Heart left ventricle (tissue), 16 donors: ENCODE results near the gene FAM83E. TPM values are rescaled to one million over a fixed set of nuclear protein-coding genes. Genes with fewer than 3 reads are reported as not detected.

Experiments used
- ATAC-seq, 4 donors: fragments of 200-7000 bp; cut with Tn5 transposase; one replicate each; pipeline ENCODE4 v1.9.1; 2020 to 2022; ENCODE audit warnings: moderate library complexity in 4 of 4, mild to moderate bottlenecking in 3 of 4, moderate number of reproducible peaks in 1 of 4
- DNase-seq, 5 donors: peaks; one replicate each; pipeline ENCODE4 v3.0.0-alpha.2; 2020
- H3K27ac ChIP-seq, 12 donors: fragments of 200-600 bp; sonication (generic) in 4 of 12; one replicate each; pipeline versions ENCODE4 v1.5.0 to v1.8.0; 2016 to 2022; ENCODE audit warnings: mild to moderate bottlenecking in 2 of 12
- H3K27me3 ChIP-seq, 9 donors: fragments of 200-600 bp; sonication (generic) in 2 of 9; one replicate each; pipeline versions ENCODE4 v1.5.1 to v1.8.0; 2016 to 2022; ENCODE audit warnings: mild to moderate bottlenecking in 3 of 9
- H3K36me3 ChIP-seq, 9 donors: fragments of 200-600 bp; sonication (generic) in 2 of 9; one replicate each; pipeline versions ENCODE4 v1.5.0 to v1.8.0; 2018 to 2022; ENCODE audit warnings: mild to moderate bottlenecking in 2 of 9
- H3K4me1 ChIP-seq, 12 donors: fragments of 200-600 bp; sonication (generic) in 4 of 12; one replicate each; pipeline versions ENCODE4 v1.5.0 to v1.8.0; 2016 to 2022; ENCODE audit warnings: mild to moderate bottlenecking in 3 of 12
- H3K4me3 ChIP-seq, 12 donors: fragments of 200-600 bp; sonication (generic) in 4 of 12; one replicate each; pipeline versions ENCODE4 v1.5.0 to v1.8.0; 2017 to 2022; ENCODE audit warnings: mild to moderate bottlenecking in 9 of 12, moderate library complexity in 4 of 12
- H3K9me3 ChIP-seq, 12 donors: fragments of 200-600 bp; sonication (generic) in 4 of 12; one replicate each; pipeline versions ENCODE4 v1.5.0 to v1.8.0; 2016 to 2022; ENCODE audit warnings: mild to moderate bottlenecking in 1 of 12
- CTCF ChIP-seq, 12 donors: fragments of 200-600 bp; sonication (generic) in 4 of 12; IDR thresholded peaks; one replicate each; pipeline versions ENCODE4 v1.5.0 to v1.8.0; 2018 to 2022; ENCODE audit warnings: antibody characterized with exemption in 12 of 12, mild to moderate bottlenecking in 5 of 12
- POLR2A ChIP-seq, 2 donors: fragments of 450-650 bp; IDR thresholded peaks; one replicate each; pipeline ENCODE4 v1.6.1; 2017; ENCODE audit warnings: antibody characterized with exemption in 2 of 2, mild to moderate bottlenecking in 2 of 2, moderate library complexity in 2 of 2
- WGBS, 4 donors: extraction: QIAGEN DNeasy Blood & Tissue Kit in 2 of 4; methylation state at CpG; one replicate each; pipeline versions ENCODE4 v1.1.5 to v1.1.7; 2013 to 2018; 5-methylcytosine and 5-hydroxymethylcytosine counted together
- intact Hi-C, 10 donors: fragments of 100-400 bp; cut with DNase I; formaldehyde crosslinking; loops; one replicate each; pipeline versions ENCODE4 v1.11.1 to v1.14.2; 2022
- polyA plus RNA-seq, 2 donors: library from polyadenylated mRNA; stranded (reverse); fragments of 200-250 nt; gene quantifications; one replicate each; pipeline ENCODE4 v1.2.3, GENCODE V29; 2013
- total RNA-seq, 9 donors: library from RNA; depleted of rRNA in 2 of 9; stranded (reverse); fragments of >200 nt in 2 of 9; fragmentation: NEBNext Ultra II Directional in 3 of 9; extraction: Animal tissue kit (Norgen Biotek cat#: 25700) in 3 of 9; gene quantifications; one replicate each; pipeline versions ENCODE4 v1.1.0 to v1.2.4, GENCODE V29; 2016 to 2023
- donor health status: ischemic (EF 13 %, LVEDD 7.1; RV severe dilation, severe dysfunction).
- donor health status: healthy with polysubstance abuse.
- donor health status: DM: no; HTN: yes; CAD: no.
- donor health status: DM: no; HTN: no; CAD: no.
- donor health status: ischemic (EF 25% LVEDD 6.9; RV normal size, moderate dysfunction).
- donor health status: ischemic (EF 25% LVEDD 5.7; RV mildly dilated, moderate dysfunction).
- donor health status: healthy.
- donor health status: DM: yes; HTN: yes; CAD: no.
- donor health status: ischemic (EF 35%, LVEDD 5.7; RV mildly dilated, moderate dysfunction).
- donor health status: nonischemic (EF 11% LVEDD 7.7; RV severe dilation, severe dysfunction).
- donor health status: DM: yes; HTN: yes; CAD: no.
- donor health status: PGD.
- donor health status: ischemic (EF 29% LVEDD 5.4; RV normal size, mild dysfunction).
- donor health status: nonischemic (EF 23%, LVEDD 6.1; RV moderate dilation, normal function).

The FAM83E gene
- total and polyA plus RNA-seq, 11 donors = 0.14 TPM; not detected in 10

DNA sequence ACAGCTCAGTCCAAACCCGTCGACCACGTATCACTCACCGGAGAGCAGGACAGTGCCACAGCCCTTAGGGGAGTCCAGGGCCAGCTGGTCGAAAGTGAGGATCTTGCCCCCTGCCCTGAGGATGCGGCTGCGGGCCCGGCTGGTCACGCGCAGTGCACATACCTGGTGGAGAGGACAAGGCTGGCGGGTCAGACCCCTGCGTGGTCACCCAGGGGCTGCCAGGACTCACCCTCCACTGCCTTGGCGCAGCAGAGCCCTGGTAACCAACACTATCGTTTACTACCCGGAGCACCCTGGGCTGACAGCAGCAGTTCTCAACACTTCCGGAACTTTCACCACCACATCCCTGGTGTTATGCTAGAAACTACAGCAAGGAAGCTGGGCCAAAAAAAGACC is 1.2 kb upstream of the FAM83E start:
- WGBS, 4 donors = 82 to 90% (median 86%) methylated on average over 7 to 16 of the region's 16 CpGs
- peaks cover 11 to 38% (median 26%) of the 10 kb centered on the region in 12 donors for H3K4me1 ChIP-seq
- TF ChIP-seq CTCF (IDR thresholded peaks at IDR 0.05) (no peak), POLR2A (IDR thresholded peaks at IDR 0.05) (no peak)

GRCh38 chr19:48615231-48616040 is 560 bp upstream of the FAM83E start:
- no peaks in the 10 kb centered on the region for H3K9me3 ChIP-seq
- ATAC-seq (no peak), DNase-seq (no peak)
- intact Hi-C loops = loop anchor here in 1 of 10 donors (10.0 kb wide), 1 partner anchor 231 kb away; no protein-coding TSS in a partner anchor
- TF ChIP-seq POLR2A (IDR thresholded peaks at IDR 0.05) (no peak), CTCF (IDR thresholded peaks at IDR 0.05) (no peak)
- no peak overlapping the region for H3K4me3 ChIP-seq
- H3K36me3 ChIP-seq = peaks cover 2 to 32% (median 27%) of the 10 kb centered on the region in 9 donors
- peaks cover 0 to 6% (median 0%) of the 10 kb centered on the region in 9 donors for H3K27me3 ChIP-seq
- no peak overlapping the region for H3K27ac ChIP-seq
- H3K4me1 ChIP-seq = peaks cover 11 to 35% (median 25%) of the 10 kb centered on the region in 12 donors
- 65 to 77% (median 72%) methylated on average over 8 to 19 of the region's 19 CpGs for WGBS, 4 donors

More for the DNA sequence above, 1.2 kb upstream of the FAM83E start:
- Histone ChIP-seq H3K27ac (no peak overlapping the region), H3K36me3 (peaks cover 2 to 36% (median 27%) of the 10 kb centered on the region in 9 donors), H3K4me3 (no peak overlapping the region), H3K9me3 (no peaks in the 10 kb centered on the region), H3K27me3 (peaks cover 0 to 6% (median 0%) of the 10 kb centered on the region in 9 donors)
- ATAC-seq = no peak
- intact Hi-C loops = loop anchor here in 1 of 10 donors (10.0 kb wide), 1 partner anchor 231 kb away; no protein-coding TSS in a partner anchor
- no peak for DNase-seq

GRCh38 chr19:48613852-48614435 is 932 bp downstream of the FAM83E start:
- Histone ChIP-seq H3K36me3 (peaks cover 2 to 32% (median 27%) of the 10 kb centered on the region in 9 donors), H3K27me3 (peaks cover 0 to 2% (median 0%) of the 10 kb centered on the region in 9 donors), H3K9me3 (no peaks in the 10 kb centered on the region), H3K4me1 (peaks cover 10 to 30% (median 17%) of the 10 kb centered on the region in 12 donors), H3K27ac (no peak overlapping the region), H3K4me3 (no peak overlapping the region)
- no peak for DNase-seq
- no peak for ATAC-seq
- TF ChIP-seq POLR2A (IDR thresholded peaks at IDR 0.05) = no peak
- no peak for TF ChIP-seq CTCF (IDR thresholded peaks at IDR 0.05)
- intact Hi-C loops = loop anchor here in 1 of 10 donors (10.0 kb wide), 1 partner anchor 229 kb away; no protein-coding TSS in a partner anchor
- 61 to 65% (median 63%) methylated on average over 12 to 13 of the region's 13 CpGs for WGBS, 4 donors
